Type B pancreatic cell (in vitro differentiated cells): Measurements from ENCODE around the gene NRIP3. TPM values are rescaled to one million over a fixed set of nuclear protein-coding genes. Genes with fewer than 3 reads are reported as not detected.

Experiments used
- DNase-seq: peaks from one replicate; pipeline ENCODE4 v3.0.0; 2021; ENCODE audit warnings: mixed read lengths; ENCODE audit not compliant: unreplicated experiment; ENCODE audit errors: extremely low spot score
- H3K27ac Mint-ChIP-seq: 2 replicates; pipeline ENCODE4 v1.8.0; 2021; ENCODE audit warnings: mild to moderate bottlenecking, mixed read lengths
- H3K27me3 Mint-ChIP-seq: 2 replicates; pipeline ENCODE4 v1.8.0; 2021; ENCODE audit warnings: mixed read lengths
- H3K36me3 Mint-ChIP-seq: 2 replicates; pipeline ENCODE4 v1.8.0; 2021; ENCODE audit warnings: mixed read lengths
- H3K4me1 Mint-ChIP-seq: one replicate; pipeline ENCODE4 v1.8.0; 2021; ENCODE audit warnings: mixed read lengths; ENCODE audit not compliant: unreplicated experiment
- H3K4me3 Mint-ChIP-seq: 2 replicates; pipeline ENCODE4 v1.8.0; 2021; ENCODE audit warnings: mild to moderate bottlenecking, mixed read lengths
- H3K9me3 Mint-ChIP-seq: 2 replicates; pipeline ENCODE4 v1.8.0; 2021; ENCODE audit warnings: mixed read lengths
- CTCF ChIP-seq: fragments of 200-600 bp; sonication (generic); conservative IDR thresholded peaks from 2 replicates; pipeline ENCODE4 v1.5.0; 2021; ENCODE audit warnings: antibody characterized with exemption, mild to moderate bottlenecking
- total RNA-seq: library from RNA; stranded (reverse); gene quantifications from 2 replicates; pipeline ENCODE4 v1.2.1, GENCODE V29; 2021; ENCODE audit warnings: low replicate concordance

The NRIP3 gene
- total RNA-seq, 1 donor from 2014 or later, result 0.92 TPM

GRCh38 chr11:8961401-8961800 lies 42.4 kb downstream of the NRIP3 start:
- no peak for TF ChIP-seq CTCF
- no peaks in the 10 kb centered on the region for H3K9me3 Mint-ChIP-seq
- H3K4me1 Mint-ChIP-seq, result peaks cover 18% of the 10 kb centered on the region
- no peak for DNase-seq
- no peak overlapping the region for H3K27ac Mint-ChIP-seq
- H3K4me3 Mint-ChIP-seq, result no peak overlapping the region
- H3K36me3 Mint-ChIP-seq, result no peaks in the 10 kb centered on the region
- H3K27me3 Mint-ChIP-seq, result no peaks in the 10 kb centered on the region

GRCh38 chr11:8959546-8960166 lies 44.1 kb downstream of the NRIP3 start:
- H3K27ac Mint-ChIP-seq, result peak overlapping the region; percentile 25
- peak overlapping the region; percentile 11 for H3K4me3 Mint-ChIP-seq
- H3K9me3 Mint-ChIP-seq, result no peaks in the 10 kb centered on the region
- H3K4me1 Mint-ChIP-seq, result peaks cover 15% of the 10 kb centered on the region
- peak; percentile 78 for TF ChIP-seq CTCF
- no peaks in the 10 kb centered on the region for H3K27me3 Mint-ChIP-seq
- no peaks in the 10 kb centered on the region for H3K36me3 Mint-ChIP-seq
- DNase-seq, result no peak

GRCh38 chr11:8956860-8957259 lies 46.9 kb downstream of the NRIP3 start:
- no peak for DNase-seq
- TF ChIP-seq CTCF, result no peak
- no peaks in the 10 kb centered on the region for H3K27me3 Mint-ChIP-seq
- no peaks in the 10 kb centered on the region for H3K9me3 Mint-ChIP-seq
- peaks cover 5% of the 10 kb centered on the region for H3K36me3 Mint-ChIP-seq
- no peak overlapping the region for H3K4me3 Mint-ChIP-seq
- H3K4me1 Mint-ChIP-seq, result no peaks in the 10 kb centered on the region
- H3K27ac Mint-ChIP-seq, result no peak overlapping the region

GRCh38 chr11:8948886-8949285 lies 54.9 kb downstream of the NRIP3 start:
- H3K27me3 Mint-ChIP-seq, result no peaks in the 10 kb centered on the region
- peaks cover 4% of the 10 kb centered on the region for H3K4me1 Mint-ChIP-seq
- peaks cover 10% of the 10 kb centered on the region for H3K36me3 Mint-ChIP-seq
- H3K9me3 Mint-ChIP-seq, result no peaks in the 10 kb centered on the region
- H3K4me3 Mint-ChIP-seq, result no peak overlapping the region
- TF ChIP-seq CTCF, result no peak
- DNase-seq, result no peak
- H3K27ac Mint-ChIP-seq, result no peak overlapping the region

- no peak for TF ChIP-seq CTCF
- no peaks in the 10 kb centered on the region for H3K9me3 Mint-ChIP-seq
- DNase-seq, result no peak
- H3K36me3 Mint-ChIP-seq, result peaks cover 7% of the 10 kb centered on the region
- no peak overlapping the region for H3K27ac Mint-ChIP-seq
- H3K4me3 Mint-ChIP-seq, result no peak overlapping the region
- H3K4me1 Mint-ChIP-seq, result peaks cover 4% of the 10 kb centered on the region
- no peaks in the 10 kb centered on the region for H3K27me3 Mint-ChIP-seq
Measured at GRCh38 chr11:8947230-8947943, 56.4 kb downstream of the NRIP3 start.
